Tibial artery (tissue), 4 donors: ENCODE data around the gene FAM219B.
"Not testable (repeated sequence)": the region's sequence is repeated elsewhere in the genome, so short reads cannot be mapped to it uniquely, and the experiment has no call there.

Source experiments
- DNase-seq, 2 donors: peaks; one replicate each; pipeline ENCODE4 v3.0.0-alpha.2; 2019
- H3K27ac ChIP-seq, 2 donors: fragments of 200-600 bp; sonication (generic) in 1 of 2; 1 replicate in 1 of 2; 2 replicates in 1 of 2; pipeline ENCODE4 v1.5.1; 2018 to 2019; ENCODE audit warnings: mild to moderate bottlenecking in 1 of 2
- H3K27me3 ChIP-seq, 2 donors: fragments of 200-600 bp; sonication (generic) in 1 of 2; one replicate each; pipeline versions ENCODE4 v1.5.1 to v1.6.0; 2016 to 2019
- H3K36me3 ChIP-seq, 3 donors: fragments of 200-600 bp; sonication (generic) in 2 of 3; one replicate each; pipeline ENCODE4 v1.5.1; 2016 to 2019; ENCODE audit warnings: mild to moderate bottlenecking in 2 of 3
- H3K4me1 ChIP-seq, 4 donors: fragments of 200-600 bp; sonication (generic) in 2 of 4; 1 replicate in 3 of 4; 2 replicates in 1 of 4; pipeline ENCODE4 v1.5.1; 2016 to 2019
- H3K4me3 ChIP-seq, 2 donors: fragments of 200-600 bp; sonication (generic) in 1 of 2; 1 replicate in 1 of 2; 2 replicates in 1 of 2; pipeline ENCODE4 v1.5.1; 2018 to 2019; ENCODE audit warnings: mild to moderate bottlenecking in 2 of 2
- H3K9me3 ChIP-seq, 3 donors: fragments of 200-600 bp; sonication (generic) in 1 of 3; one replicate each; pipeline ENCODE4 v1.5.1; 2016 to 2019
- CTCF ChIP-seq, 2 experiments: fragments of 200-600 bp in 1 of 2; fragments of 450-650 bp in 1 of 2; IDR thresholded peaks; one replicate each; pipeline ENCODE4 v1.5.1; 2017 to 2019; ENCODE audit warnings: antibody characterized with exemption in 2 of 2, mild to moderate bottlenecking in 1 of 2, moderate library complexity in 1 of 2
- intact Hi-C: fragments of 100-400 bp; cut with DNase I; formaldehyde crosslinking; loops from one replicate; pipeline ENCODE4 v1.15.0; 2023; ENCODE audit warnings: low total_unique reads

Gene FAM219B

GRCh38 chr15:74902295-74903075, 4.2 kb downstream of the FAM219B start:
- Histone ChIP-seq H3K4me1 (peaks cover 5 to 33% (median 21%) of the 10 kb centered on the region in 4 donors), H3K27ac (no peak overlapping the region), H3K36me3 (peaks cover 30 to 72% (median 61%) of the 10 kb centered on the region in 3 donors), H3K4me3 (no peak overlapping the region), H3K27me3 (no peaks in the 10 kb centered on the region), H3K9me3 (no peaks in the 10 kb centered on the region)
- intact Hi-C loops: no loop called here
- DNase-seq: no peak
- no peak for TF ChIP-seq CTCF (IDR thresholded peaks at IDR 0.05)

- no peaks in the 10 kb centered on the region for H3K9me3 ChIP-seq
- no peaks in the 10 kb centered on the region for H3K27me3 ChIP-seq
- intact Hi-C loops: no loop called here
- peak; percentile 35 to 77 for DNase-seq
- peak; percentile 77 to 95 for TF ChIP-seq CTCF (IDR thresholded peaks at IDR 0.05)
- H3K27ac ChIP-seq: peak overlapping the region; percentile 35 to 44
- H3K4me1 ChIP-seq: peaks cover 5 to 29% (median 19%) of the 10 kb centered on the region in 4 donors
- no peak overlapping the region for H3K4me3 ChIP-seq
- H3K36me3 ChIP-seq: peaks cover 30 to 78% (median 61%) of the 10 kb centered on the region in 3 donors
Observed at GRCh38 chr15:74901612-74902063, 5.0 kb downstream of the FAM219B start.

DNA sequence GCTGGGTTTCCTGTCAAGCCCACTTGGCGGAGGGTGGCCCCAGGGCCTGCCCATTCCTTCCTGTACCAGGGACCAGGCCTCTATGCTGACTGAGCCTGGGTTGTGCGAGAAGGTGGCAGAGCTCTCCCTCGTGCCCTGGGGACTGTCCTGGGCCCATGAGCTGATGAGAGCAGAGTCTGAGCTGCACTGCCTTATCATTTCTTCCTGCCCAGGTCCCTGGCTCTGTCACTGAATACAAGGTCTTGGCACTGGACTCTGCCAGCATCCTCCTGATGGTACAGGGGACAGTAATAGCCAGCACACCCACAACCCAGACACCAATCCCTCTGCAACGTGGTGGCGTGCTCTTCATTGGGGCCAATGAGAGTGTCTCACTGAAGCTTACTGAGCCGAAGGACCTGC, 9.3 kb downstream of the FAM219B start:
- Histone ChIP-seq H3K27ac (no peak overlapping the region), H3K27me3 (no peaks in the 10 kb centered on the region), H3K36me3 (peaks cover 13 to 81% (median 43%) of the 10 kb centered on the region in 3 donors), H3K4me1 (peaks cover 0 to 11% (median 3%) of the 10 kb centered on the region in 4 donors), H3K4me3 (no peak overlapping the region), H3K9me3 (no peaks in the 10 kb centered on the region)
- intact Hi-C loops: loop anchor here (10.0 kb wide), 1 partner anchor 48 kb away; no protein-coding TSS in a partner anchor
- TF ChIP-seq CTCF (IDR thresholded peaks at IDR 0.05): no peak
- DNase-seq: no peak

DNA sequence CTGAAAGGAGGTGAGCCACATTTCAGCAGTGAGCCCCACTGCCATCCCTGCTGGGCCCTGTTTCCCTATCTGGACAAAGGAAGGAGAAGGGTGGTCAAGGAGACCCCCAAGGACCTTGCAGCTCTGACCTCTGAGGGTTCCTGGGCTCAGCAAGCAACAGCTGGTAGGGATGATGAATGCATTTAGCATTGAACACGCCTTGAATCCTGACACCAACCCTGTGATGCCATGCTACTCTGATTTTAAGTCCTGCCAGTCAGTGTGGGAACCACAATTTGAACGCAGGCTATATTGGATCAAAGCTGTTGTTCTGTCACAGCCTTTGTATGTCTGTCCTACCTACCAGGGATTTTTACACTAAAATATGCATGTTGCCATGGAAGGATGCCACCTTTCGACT, 10.3 kb downstream of the FAM219B start:
- Histone ChIP-seq H3K4me1 (peaks cover 0 to 6% (median 2%) of the 10 kb centered on the region in 4 donors), H3K9me3 (no peaks in the 10 kb centered on the region), H3K27me3 (no peaks in the 10 kb centered on the region), H3K4me3 (no peak overlapping the region), H3K36me3 (peaks cover 11 to 72% (median 41%) of the 10 kb centered on the region in 3 donors), H3K27ac (no peak overlapping the region)
- no peak for DNase-seq
- TF ChIP-seq CTCF (IDR thresholded peaks at IDR 0.05): no peak
- intact Hi-C loops: loop anchor here (10.0 kb wide), 1 partner anchor 48 kb away; no protein-coding TSS in a partner anchor

- Histone ChIP-seq H3K9me3 (no peaks in the 10 kb centered on the region), H3K27ac (no peak overlapping the region), H3K36me3 (peaks cover 9 to 68% (median 38%) of the 10 kb centered on the region in 3 donors), H3K4me3 (no peak overlapping the region), H3K27me3 (no peaks in the 10 kb centered on the region), H3K4me1 (peaks cover 0 to 5% (median under 1%) of the 10 kb centered on the region in 4 donors)
- no peak for TF ChIP-seq CTCF (IDR thresholded peaks at IDR 0.05)
- intact Hi-C loops: loop anchor here (10.0 kb wide), 1 partner anchor 49 kb away; no protein-coding TSS in a partner anchor
- no peak for DNase-seq
Observed at GRCh38 chr15:74895830-74896229, 10.8 kb downstream of the FAM219B start.

DNA sequence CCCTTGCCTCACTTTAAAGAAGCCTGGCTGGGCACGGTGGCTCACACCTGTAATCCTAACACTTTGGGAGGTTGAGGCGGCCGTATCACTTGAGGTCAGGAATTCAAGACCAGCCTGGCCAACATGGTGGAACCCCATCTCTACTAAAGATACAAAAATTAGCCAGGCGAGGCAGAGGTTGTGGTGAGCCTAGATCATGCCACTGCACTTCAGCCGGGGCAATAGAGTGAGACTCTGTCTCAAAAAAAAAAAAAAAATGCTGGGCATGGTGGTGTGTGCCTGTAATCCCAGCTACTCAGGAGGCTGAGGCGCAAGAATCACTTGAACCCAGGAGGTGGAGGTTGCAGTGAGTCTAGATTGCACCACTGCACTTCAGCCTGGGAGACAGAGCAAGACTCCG, 12.3 kb downstream of the FAM219B start:
- not testable (repeated sequence) for H3K27ac ChIP-seq, DNase-seq, H3K4me3 ChIP-seq, H3K9me3 ChIP-seq, H3K27me3 ChIP-seq
- intact Hi-C loops: loop anchor here (10.0 kb wide), 1 partner anchor 50 kb away; no protein-coding TSS in a partner anchor
- Histone ChIP-seq H3K36me3 (peaks cover 0 to 54% (median 24%) of the 10 kb centered on the region in 3 donors), H3K4me1 (peaks cover 0 to 12% (median 9%) of the 10 kb centered on the region in 4 donors)
